Kidney (tissue), 14 donors: ENCODE results near the gene NISCH. TPM values are rescaled to one million over a fixed set of nuclear protein-coding genes. Genes with fewer than 3 reads are reported as not detected.

Source experiments
- DNase-seq, 5 donors: peaks; one replicate each; pipeline ENCODE4 v3.0.0-alpha.2; 2013 to 2020
- FAIRE-seq: peaks from 2 replicates; lab custom pipeline; 2012; peaks lifted over from hg19 to GRCh38; lab: Jason Lieb, UNC
- H3K27ac ChIP-seq, 2 donors: one replicate each; pipeline ENCODE4 v1.7.0; 2013; ENCODE audit warnings: low read depth in 2 of 2, low read length in 2 of 2, inconsistent platforms in 1 of 2
- H3K27me3 ChIP-seq: one replicate; pipeline ENCODE4 v1.7.1; 2013; ENCODE audit warnings: low read length, inconsistent platforms; ENCODE audit not compliant: control insufficient read depth, insufficient read depth
- H3K36me3 ChIP-seq, 3 donors: one replicate each; pipeline versions ENCODE4 v1.7.0 to v1.7.1; 2013; ENCODE audit warnings: low read length in 3 of 3, control low read depth in 1 of 3, inconsistent platforms in 1 of 3; ENCODE audit not compliant: insufficient read depth in 3 of 3, control insufficient read depth in 2 of 3
- H3K4me1 ChIP-seq, 3 donors: one replicate each; pipeline versions ENCODE4 v1.7.0 to v1.7.1; 2013; ENCODE audit warnings: low read length in 3 of 3, inconsistent platforms in 1 of 3, low read depth in 1 of 3; ENCODE audit not compliant: control insufficient read depth in 2 of 3, insufficient read depth in 2 of 3
- H3K4me3 ChIP-seq, 3 donors: one replicate each; pipeline versions ENCODE4 v1.7.0 to v1.8.1; 2013; ENCODE audit warnings: low read length in 3 of 3, control low read depth in 1 of 3, inconsistent platforms in 1 of 3
- H3K9ac ChIP-seq, 3 donors: one replicate each; pipeline versions ENCODE4 v1.7.0 to v1.7.1; 2013; ENCODE audit warnings: low read length in 3 of 3, control low read depth in 1 of 3, inconsistent platforms in 1 of 3
- H3K9me3 ChIP-seq, 3 donors: one replicate each; pipeline versions ENCODE4 v1.7.0 to v1.7.1; 2013; ENCODE audit warnings: low read length in 3 of 3, control low read depth in 1 of 3, inconsistent platforms in 1 of 3; ENCODE audit not compliant: control insufficient read depth in 2 of 3, insufficient read depth in 1 of 3
- intact Hi-C: fragments of 100-400 bp; cut with DNase I; formaldehyde crosslinking; loops from one replicate; pipeline ENCODE4 v1.11.1; 2022
- polyA plus RNA-seq: library from polyadenylated mRNA; stranded (reverse); fragments of 350-450 nt; fragmentation: Illumina TruSeq; extraction: RNeasy Lipid Tissue Mini Kit (QIAGEN cat#74804); gene quantifications from one replicate; pipeline ENCODE4 v1.2.3, GENCODE V29; 2014; ENCODE audit warnings: low read depth, low replicate concordance; ENCODE audit not compliant: insufficient read depth
- total RNA-seq: library from RNA; stranded (reverse); fragmentation: NEBNext Ultra II Directional; extraction: Animal tissue kit (Norgen Biotek cat#: 25700); gene quantifications from one replicate; pipeline ENCODE4 v1.2.1, GENCODE V29; 2021
- TF ChIP-seq, protein P1 (sequence below): IDR thresholded peaks from 3 replicates; pipeline ENCODE4 v1.5.1; 2012; ENCODE audit warnings: mild to moderate bottlenecking, moderate library complexity, borderline replicate concordance; ENCODE audit not compliant: insufficient read depth; ENCODE audit errors: extremely low read depth
- donor health status: control.
- donor health status: control.
- donor health status: control.
- donor health status: control.
- donor health status: control.
- donor health status: DM: yes; HTN: yes; CAD: no.
- donor health status: Normal renal cell carcinoma (clear cell type).

Gene NISCH
- total and polyA plus RNA-seq, 2 donors from 2014 or later: 36.1 to 98.7 TPM

DNA sequence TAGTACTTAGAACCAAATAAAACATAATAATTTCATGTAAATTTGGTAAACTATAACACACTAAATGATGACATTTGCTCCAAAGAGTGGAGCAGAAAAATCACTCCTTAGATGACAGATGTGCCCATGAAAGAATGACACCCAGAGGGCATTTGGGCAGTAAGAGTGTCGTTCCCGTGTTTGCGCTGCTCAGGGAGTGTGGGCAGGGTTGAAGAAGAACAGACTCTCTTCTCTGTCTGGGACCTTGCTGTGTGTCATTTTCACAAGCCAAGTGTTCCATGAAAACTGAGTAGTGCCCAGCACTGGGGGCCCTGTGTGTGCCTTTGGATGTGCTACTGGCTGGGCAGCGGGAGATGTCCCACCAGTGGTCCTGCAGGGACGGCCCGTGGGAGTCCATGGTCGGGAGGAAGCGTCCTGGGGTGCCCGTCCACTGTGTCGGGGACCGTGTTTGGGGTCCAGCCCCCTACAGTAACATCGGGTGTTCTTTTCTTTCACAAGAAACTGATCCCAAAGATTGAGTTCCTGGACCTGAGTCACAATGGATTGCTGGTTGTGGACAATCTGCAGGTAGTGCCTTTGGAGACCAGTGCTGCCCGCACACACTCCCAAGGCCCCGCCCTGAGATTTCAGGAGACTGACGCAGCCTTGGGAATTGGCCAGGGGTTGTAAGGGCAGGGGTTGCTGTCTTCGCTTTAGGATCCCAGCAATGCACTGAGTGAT is 21.8 kb downstream of the NISCH start:
- intact Hi-C loops: no loop called here
- H3K4me3 ChIP-seq: no peak overlapping the region
- no peak overlapping the region for H3K27ac ChIP-seq
- DNase-seq (peak in 1 of 5 donors; percentile 63), FAIRE-seq (no peak)
- H3K9ac ChIP-seq: no peak overlapping the region
- peaks cover 14 to 87% (median 52%) of the 10 kb centered on the region in 3 donors for H3K36me3 ChIP-seq
- no peaks in the 10 kb centered on the region for H3K27me3 ChIP-seq
- TF ChIP-seq, protein P1, sequence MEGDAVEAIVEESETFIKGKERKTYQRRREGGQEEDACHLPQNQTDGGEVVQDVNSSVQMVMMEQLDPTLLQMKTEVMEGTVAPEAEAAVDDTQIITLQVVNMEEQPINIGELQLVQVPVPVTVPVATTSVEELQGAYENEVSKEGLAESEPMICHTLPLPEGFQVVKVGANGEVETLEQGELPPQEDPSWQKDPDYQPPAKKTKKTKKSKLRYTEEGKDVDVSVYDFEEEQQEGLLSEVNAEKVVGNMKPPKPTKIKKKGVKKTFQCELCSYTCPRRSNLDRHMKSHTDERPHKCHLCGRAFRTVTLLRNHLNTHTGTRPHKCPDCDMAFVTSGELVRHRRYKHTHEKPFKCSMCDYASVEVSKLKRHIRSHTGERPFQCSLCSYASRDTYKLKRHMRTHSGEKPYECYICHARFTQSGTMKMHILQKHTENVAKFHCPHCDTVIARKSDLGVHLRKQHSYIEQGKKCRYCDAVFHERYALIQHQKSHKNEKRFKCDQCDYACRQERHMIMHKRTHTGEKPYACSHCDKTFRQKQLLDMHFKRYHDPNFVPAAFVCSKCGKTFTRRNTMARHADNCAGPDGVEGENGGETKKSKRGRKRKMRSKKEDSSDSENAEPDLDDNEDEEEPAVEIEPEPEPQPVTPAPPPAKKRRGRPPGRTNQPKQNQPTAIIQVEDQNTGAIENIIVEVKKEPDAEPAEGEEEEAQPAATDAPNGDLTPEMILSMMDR: no peak
- no peaks in the 10 kb centered on the region for H3K4me1 ChIP-seq
- H3K9me3 ChIP-seq: no peaks in the 10 kb centered on the region

DNA sequence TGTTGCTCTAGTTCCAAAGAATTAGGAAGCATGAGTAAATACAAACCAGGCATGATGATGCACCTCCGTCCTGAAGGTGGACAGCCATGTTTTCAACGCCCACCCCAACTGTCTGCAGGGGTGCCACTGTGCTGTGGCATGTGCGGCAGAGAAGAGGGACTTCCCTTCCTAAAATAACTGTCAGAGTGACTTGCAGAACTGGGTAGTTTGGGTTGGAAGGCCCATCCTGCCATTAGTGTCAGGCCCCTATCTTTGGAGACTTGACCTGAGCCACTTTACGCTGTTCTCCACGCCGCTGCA is 22.3 kb downstream of the NISCH start:
- no peaks in the 10 kb centered on the region for H3K4me1 ChIP-seq
- H3K9me3 ChIP-seq: no peaks in the 10 kb centered on the region
- H3K4me3 ChIP-seq: no peak overlapping the region
- no peak overlapping the region for H3K27ac ChIP-seq
- H3K27me3 ChIP-seq: no peaks in the 10 kb centered on the region
- TF ChIP-seq, protein P1: no peak
- no peak overlapping the region for H3K9ac ChIP-seq
- intact Hi-C loops: no loop called here
- no peak for FAIRE-seq
- peaks cover 14 to 87% (median 50%) of the 10 kb centered on the region in 3 donors for H3K36me3 ChIP-seq
- no peak for DNase-seq

DNA sequence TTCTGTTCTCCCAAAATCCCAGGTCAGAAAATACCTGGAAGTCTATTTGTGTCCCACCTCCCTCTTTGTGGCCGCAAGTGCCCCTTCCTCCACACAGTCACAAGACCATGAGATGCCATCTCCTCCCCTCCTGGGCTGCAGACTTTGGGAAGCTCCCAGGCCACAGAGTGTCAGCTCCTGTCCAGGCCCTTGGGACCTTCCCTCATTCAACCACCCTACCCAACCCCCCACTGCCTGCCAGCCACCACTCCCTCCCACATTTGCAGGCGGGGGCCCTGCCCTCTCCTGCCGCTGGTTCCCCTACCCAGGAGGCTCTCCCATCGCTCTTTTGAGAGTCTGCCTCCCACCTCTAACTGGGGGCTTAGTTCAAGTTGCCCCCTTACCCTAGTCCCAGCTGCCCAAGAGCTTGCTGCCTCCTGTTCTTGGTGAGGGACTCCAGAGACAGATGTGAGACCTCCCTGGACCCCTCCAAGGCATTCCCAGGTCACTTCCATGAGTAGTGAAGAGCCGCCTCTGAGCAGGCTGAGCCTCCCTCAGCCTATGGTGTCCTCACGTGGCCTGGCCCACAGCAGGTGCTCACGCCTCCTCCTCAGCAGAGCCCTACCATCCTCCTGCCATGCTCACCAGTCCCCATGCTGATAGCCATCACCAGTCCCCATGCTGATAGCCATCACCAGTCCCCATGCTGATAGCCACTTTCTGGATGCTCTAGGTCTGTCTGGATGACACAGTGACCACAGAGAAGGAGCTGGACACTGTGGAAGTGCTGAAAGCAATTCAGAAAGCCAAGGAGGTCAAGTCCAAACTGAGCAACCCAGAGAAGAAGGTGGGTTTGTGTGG is 23.9 kb downstream of the NISCH start:
- Histone ChIP-seq H3K36me3 (peaks cover 11 to 78% (median 39%) of the 10 kb centered on the region in 3 donors), H3K4me1 (no peaks in the 10 kb centered on the region), H3K9me3 (no peaks in the 10 kb centered on the region), H3K9ac (no peak overlapping the region), H3K27me3 (no peaks in the 10 kb centered on the region), H3K27ac (no peak overlapping the region), H3K4me3 (no peak overlapping the region)
- FAIRE-seq: no peak
- no peak for DNase-seq
- intact Hi-C loops: no loop called here
- TF ChIP-seq, protein P1: no peak
